Smooth muscle cell of the brain vasculature (primary cell): ENCODE data around the gene SYT6.

Experiments
- DNase-seq: peaks from one replicate; pipeline ENCODE4 v3.0.0-alpha.2; 2012; ENCODE audit warnings: low read depth, low spot score

SYT6 gene

GRCh38 chr1:114153261-114154145 is at the start of gene SYT6:
Gene SYT6 (minus strand): TSS chr1:114153869. CDS start chr1:114153772, 97 bp downstream.
- DNase-seq: no peak

- DNase-seq: no peak
Observed at GRCh38 chr1:114201486-114201885, 47.8 kb upstream of the SYT6 start.

- no peak for DNase-seq
Observed at GRCh38 chr1:114199017-114199594, 45.4 kb upstream of the SYT6 start.

- DNase-seq: no peak
Observed at GRCh38 chr1:114196992-114197907, 43.6 kb upstream of the SYT6 start.

GRCh38 chr1:114195819-114196218 is 42.1 kb upstream of the SYT6 start:
- DNase-seq: no peak

GRCh38 chr1:114192328-114192727 is 38.7 kb upstream of the SYT6 start:
- no peak for DNase-seq

GRCh38 chr1:114189398-114189797 is 35.7 kb upstream of the SYT6 start:
- DNase-seq: no peak

GRCh38 chr1:114181356-114181755 is 27.7 kb upstream of the SYT6 start:
- DNase-seq: no peak

- DNase-seq: no peak
Observed at GRCh38 chr1:114180742-114181141, 27.1 kb upstream of the SYT6 start.

GRCh38 chr1:114178936-114179335 is 25.3 kb upstream of the SYT6 start:
- DNase-seq: no peak

- DNase-seq: no peak
Observed at GRCh38 chr1:114177282-114177681, 23.6 kb upstream of the SYT6 start.

- DNase-seq: no peak
Observed at GRCh38 chr1:114176366-114176765, 22.7 kb upstream of the SYT6 start.

- DNase-seq: no peak
Observed at GRCh38 chr1:114173680-114174079, 20.0 kb upstream of the SYT6 start.

- DNase-seq: no peak
Observed at GRCh38 chr1:114169509-114169908, 15.8 kb upstream of the SYT6 start.

GRCh38 chr1:114167226-114167625 is 13.6 kb upstream of the SYT6 start:
- DNase-seq: no peak

- DNase-seq: no peak
Observed at GRCh38 chr1:114164840-114165543, 11.3 kb upstream of the SYT6 start.

GRCh38 chr1:114159941-114160340 is 6.3 kb upstream of the SYT6 start:
- no peak for DNase-seq

GRCh38 chr1:114157275-114157660 is 3.6 kb upstream of the SYT6 start:
- no peak for DNase-seq

GRCh38 chr1:114156538-114157274 is 3.0 kb upstream of the SYT6 start:
- no peak for DNase-seq

- no peak for DNase-seq
Observed at GRCh38 chr1:114155706-114156105, 2.0 kb upstream of the SYT6 start.

GRCh38 chr1:114154963-114155322 is 1.3 kb upstream of the SYT6 start:
- no peak for DNase-seq
